Pancreas (tissue), 10 donors: ENCODE measurements around the gene KRTAP5-11. TPM values are rescaled to one million over a fixed set of nuclear protein-coding genes. Genes with fewer than 3 reads are reported as not detected.

Experiments
- ATAC-seq, 4 donors: fragments of 200-7000 bp; cut with Tn5 transposase; one replicate each; pipeline versions ENCODE4 v1.8.0 to v1.9.1; 2020; ENCODE audit warnings: mild to moderate bottlenecking in 4 of 4, moderate library complexity in 4 of 4
- DNase-seq, 6 donors: peaks; one replicate each; pipeline ENCODE4 v3.0.0-alpha.2; 2020
- FAIRE-seq: peaks from 2 replicates; lab custom pipeline; 2012; peaks lifted over from hg19 to GRCh38; lab: Jason Lieb, UNC
- H3K27ac ChIP-seq, 4 donors: fragments of 200-600 bp; sonication (generic); 1 replicate in 3 of 4; 2 replicates in 1 of 4; pipeline versions ENCODE4 v1.5.0 to v1.8.0; 2020
- H3K27me3 ChIP-seq, 4 donors: fragments of 200-600 bp; one replicate each; pipeline ENCODE4 v1.8.0; 2021
- H3K36me3 ChIP-seq, 3 donors: fragments of 200-600 bp; sonication (generic) in 1 of 3; one replicate each; pipeline versions ENCODE4 v1.5.0 to v1.8.0; 2020 to 2021
- H3K4me1 ChIP-seq, 3 donors: fragments of 200-600 bp; one replicate each; pipeline ENCODE4 v1.8.0; 2021
- H3K4me3 ChIP-seq, 4 donors: fragments of 200-600 bp; sonication (generic) in 2 of 4; one replicate each; pipeline versions ENCODE4 v1.5.0 to v1.8.0; 2020 to 2021
- H3K9me3 ChIP-seq, 4 donors: fragments of 200-600 bp; one replicate each; pipeline ENCODE4 v1.8.0; 2021
- CTCF ChIP-seq, 4 donors: fragments of 200-600 bp; sonication (generic) in 3 of 4; IDR thresholded peaks; one replicate each; pipeline versions ENCODE4 v1.5.0 to v1.8.0; 2021; ENCODE audit warnings: antibody characterized with exemption in 4 of 4
- WGBS, 2 donors: extraction: QIAGEN DNeasy Blood & Tissue Kit; methylation state at CpG; one replicate each; pipeline ENCODE4 v1.1.7; 2013; 5-methylcytosine and 5-hydroxymethylcytosine counted together
- intact Hi-C, 3 donors: fragments of 100-400 bp; cut with DNase I; formaldehyde crosslinking; loops; one replicate each; pipeline versions ENCODE4 v1.11.1 to v1.14.2; 2022
- polyA plus RNA-seq, 2 donors: library from polyadenylated mRNA; stranded (reverse); fragments of 200-250 nt; gene quantifications; one replicate each; pipeline ENCODE4 v1.2.3, GENCODE V29; 2013
- total RNA-seq, 6 donors: library from RNA; stranded (reverse); fragmentation: NEBNext Ultra II Directional in 4 of 6; extraction: Animal tissue kit (Norgen Biotek cat#: 25700) in 4 of 6; gene quantifications; one replicate each; pipeline versions ENCODE4 v1.2.1 to v1.2.4, GENCODE V29; 2021 to 2023
- donor health status: healthy with polysubstance abuse.
- donor health status: DM: no; HTN: no; CAD: no; lungs with moderate emphysema.
- donor health status: DM: no; HTN: no; CAD: no.
- donor health status: control.
- donor health status: control.
- donor health status: Bipolar disorder and iron deficiency.
- donor health status: DM: yes; HTN: yes; CAD: no.
- donor health status: DM: no; HTN: no; CAD: no.
- donor health status: DM: no; HTN: no; CAD: no.
- donor health status: DM: yes; HTN: yes; CAD: no.

KRTAP5-11 gene
- total and polyA plus RNA-seq, 8 donors = 0.28 TPM; not detected in 7

DNA sequence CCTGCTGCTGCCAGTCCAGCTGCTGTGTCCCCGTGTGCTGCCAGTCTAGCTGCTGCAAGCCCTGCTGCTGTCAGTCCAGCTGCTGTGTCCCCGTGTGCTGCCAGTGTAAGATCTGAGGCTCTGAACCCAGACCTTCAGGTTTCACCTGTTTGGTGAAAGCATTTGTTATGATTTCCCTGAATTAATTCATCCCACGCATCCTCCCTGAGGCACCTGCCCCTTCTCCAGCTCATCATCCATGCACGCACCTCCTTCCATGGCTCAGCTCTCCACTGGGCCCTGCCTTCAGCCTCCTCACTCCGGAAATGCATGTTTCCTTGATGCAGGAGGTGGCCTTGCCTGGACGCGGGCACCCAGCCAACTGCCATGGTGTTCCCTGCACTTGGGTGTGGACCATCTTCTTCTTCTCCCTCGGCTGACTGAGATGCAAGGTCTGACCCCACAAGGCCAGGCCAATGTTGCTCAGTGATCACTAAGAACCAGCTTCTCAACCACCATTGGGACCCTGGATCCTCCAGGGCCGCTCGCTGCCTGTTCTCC is 16.5 kb downstream of the KRTAP5-11 start:
- no peaks in the 10 kb centered on the region for H3K36me3 ChIP-seq
- TF ChIP-seq CTCF (IDR thresholded peaks at IDR 0.05) = no peak
- ATAC-seq (no peak), FAIRE-seq (no peak), DNase-seq (no peak)
- H3K4me1 ChIP-seq = no peaks in the 10 kb centered on the region
- no peaks in the 10 kb centered on the region for H3K9me3 ChIP-seq
- no peak overlapping the region for H3K27ac ChIP-seq
- no peaks in the 10 kb centered on the region for H3K27me3 ChIP-seq
- intact Hi-C loops = no loop called here
- H3K4me3 ChIP-seq = no peak overlapping the region
- 78 to 81% methylated on average over 9 to 10 of the region's 10 CpGs for WGBS, 2 donors

- Histone ChIP-seq H3K4me3 (no peak within 1 kb of the TSS), H3K27me3 (no peaks in the 10 kb centered on the region), H3K36me3 (no peaks in the 10 kb centered on the region), H3K9me3 (no peaks in the 10 kb centered on the region), H3K27ac (no peak within 1 kb of the TSS), H3K4me1 (no peaks in the 10 kb centered on the region)
- DNase-seq = no peak
- intact Hi-C loops = no loop called here
- no peak for ATAC-seq
- WGBS, 2 donors = 70 to 73% methylated on average over 5 of the region's 5 CpGs
- FAIRE-seq = no peak
- TF ChIP-seq CTCF (IDR thresholded peaks at IDR 0.05) = no peak
Observed at GRCh38 chr11:71565263-71565662, 17.4 kb downstream of the KRTAP5-11 start, which contains the start of gene KRTAP5-10. Gene KRTAP5-10 (plus strand): TSS chr11:71565563. CDS start chr11:71565588, 25 bp downstream.

- Histone ChIP-seq H3K36me3 (no peaks in the 10 kb centered on the region), H3K27ac (no peak overlapping the region), H3K4me1 (no peaks in the 10 kb centered on the region), H3K9me3 (no peaks in the 10 kb centered on the region), H3K27me3 (no peaks in the 10 kb centered on the region), H3K4me3 (no peak overlapping the region)
- intact Hi-C loops = no loop called here
- no peak for FAIRE-seq
- 82 to 89% methylated on average over 4 of the region's 4 CpGs for WGBS, 2 donors
- DNase-seq = no peak
- TF ChIP-seq CTCF (IDR thresholded peaks at IDR 0.05) = no peak
- ATAC-seq = no peak
Observed at GRCh38 chr11:71564430-71564829, 18.2 kb downstream of the KRTAP5-11 start.

GRCh38 chr11:71563406-71563805 is 19.3 kb downstream of the KRTAP5-11 start:
- FAIRE-seq (no peak), ATAC-seq (peak in 3 of 4 donors; percentile 32 to 57 (median 41))

More at GRCh38 chr11:71563406-71563805, 19.3 kb downstream of the KRTAP5-11 start:
- Histone ChIP-seq H3K4me1 (no peaks in the 10 kb centered on the region), H3K27me3 (no peaks in the 10 kb centered on the region), H3K4me3 (no peak overlapping the region), H3K27ac (no peak overlapping the region), H3K36me3 (no peaks in the 10 kb centered on the region), H3K9me3 (no peaks in the 10 kb centered on the region)
- WGBS, 2 donors = 32 to 37% methylated on average over 8 of the region's 8 CpGs
- intact Hi-C loops = no loop called here
- no peak for TF ChIP-seq CTCF (IDR thresholded peaks at IDR 0.05)
- no peak for DNase-seq
